GM19238 (cell line): Measurements from ENCODE around the gene LOXHD1.

Experiments used
- DNase-seq: peaks from one replicate; pipeline ENCODE4 v3.0.0; 2011; ENCODE audit warnings: low spot score; ENCODE audit not compliant: insufficient read length

LOXHD1 gene

DNA sequence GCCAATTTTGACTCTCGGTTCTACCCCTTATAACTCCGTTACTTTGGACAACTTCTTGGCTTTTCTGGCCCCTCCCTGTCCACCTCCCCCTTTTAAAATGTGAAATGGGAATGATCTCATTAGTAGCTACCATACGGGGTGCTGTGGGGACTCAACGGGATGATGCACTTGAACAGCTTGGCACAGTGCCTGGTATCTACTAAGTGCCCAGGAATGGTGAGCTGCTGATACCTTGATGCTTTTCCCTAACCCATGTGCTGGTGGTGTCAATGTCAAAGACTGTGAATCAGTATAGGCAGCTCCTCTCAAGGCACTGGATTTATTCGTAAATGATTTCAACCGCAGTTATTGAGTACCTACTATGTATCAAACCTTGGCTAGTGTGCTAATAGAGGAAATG, 204.2 kb downstream of the LOXHD1 start:
- DNase-seq: no peak

DNA sequence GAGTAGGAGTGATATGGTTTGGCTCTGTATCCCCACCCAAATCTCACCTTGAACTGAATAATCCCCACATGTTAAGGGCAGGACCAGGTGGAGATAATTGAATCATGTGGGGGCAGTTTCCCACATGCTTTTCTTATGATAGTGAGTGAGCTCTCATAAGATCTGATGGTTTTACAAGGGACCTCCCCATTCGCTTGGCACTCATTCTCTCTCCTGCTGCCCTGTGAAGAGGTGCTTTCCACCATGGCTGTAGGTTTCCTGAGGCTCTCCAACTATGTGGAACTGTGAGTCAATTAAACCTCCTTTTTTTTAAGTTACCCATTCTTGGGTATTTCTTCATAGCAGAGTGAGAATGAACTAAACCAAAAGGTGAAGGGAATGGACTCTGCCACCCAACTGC, 207.5 kb downstream of the LOXHD1 start:
- DNase-seq: no peak

- DNase-seq: no peak
These were observed 208.0 kb downstream of the LOXHD1 start for GRCh38 chr18:46449033-46449432.

DNA sequence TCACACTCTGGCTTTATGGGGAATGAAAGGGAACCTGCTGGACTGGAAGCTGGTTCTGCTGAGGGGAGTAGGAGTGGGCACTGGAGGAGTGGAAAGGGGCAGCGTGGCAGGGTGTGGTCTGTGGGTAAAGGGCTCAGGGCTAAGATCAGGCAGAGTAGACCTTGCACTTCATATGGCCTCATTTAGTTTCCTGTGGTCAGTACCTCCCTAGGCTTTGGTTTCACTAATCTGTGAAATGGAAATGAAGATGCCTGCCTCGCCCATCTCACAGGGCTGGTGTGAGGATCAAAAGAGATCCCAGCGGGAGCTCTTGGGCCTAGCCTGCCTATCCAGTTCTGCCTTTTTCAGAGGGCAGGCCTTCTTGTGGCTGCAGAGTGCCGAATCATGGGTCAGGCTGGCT, 208.7 kb downstream of the LOXHD1 start:
- no peak for DNase-seq

DNA sequence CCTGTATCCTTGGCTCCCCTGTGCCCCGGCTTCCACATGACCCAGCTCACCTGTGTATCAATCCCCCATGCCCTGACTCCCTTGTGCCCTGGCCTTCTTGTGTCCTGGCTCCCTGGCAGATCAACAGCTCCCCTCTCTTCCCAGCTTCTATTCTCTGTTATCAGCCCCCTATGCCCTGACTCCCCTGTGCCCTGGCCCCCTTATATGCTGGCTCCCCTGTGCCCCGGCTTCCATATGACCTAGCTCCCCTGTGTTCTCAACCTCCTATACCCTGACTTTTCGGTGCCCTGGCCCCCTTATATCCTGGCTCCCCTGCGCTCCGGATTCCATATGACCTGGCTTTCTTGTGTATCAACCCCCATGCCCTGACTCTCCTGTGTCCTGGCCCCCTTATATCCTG, 209.2 kb downstream of the LOXHD1 start:
- DNase-seq: no peak

DNA sequence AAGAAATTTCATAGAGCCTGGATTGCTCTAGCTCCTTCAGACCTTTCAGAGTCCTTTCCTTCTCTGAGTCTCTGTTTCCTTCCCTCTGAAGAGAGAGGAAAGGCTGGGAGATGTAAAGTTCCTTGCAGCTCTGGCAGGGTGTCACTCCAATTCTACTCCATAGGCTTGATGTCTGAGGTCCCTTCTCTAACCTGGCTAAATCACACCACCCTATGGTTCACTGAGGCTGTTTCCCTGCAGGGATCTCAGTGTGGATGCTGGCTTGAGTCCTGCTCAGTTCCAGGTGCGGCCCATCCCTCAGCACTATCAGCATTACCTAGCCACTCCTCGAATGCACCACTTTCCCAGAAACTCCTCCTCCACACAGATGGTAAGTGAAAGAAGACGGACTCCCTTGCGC, 209.7 kb downstream of the LOXHD1 start:
- DNase-seq: no peak

DNA sequence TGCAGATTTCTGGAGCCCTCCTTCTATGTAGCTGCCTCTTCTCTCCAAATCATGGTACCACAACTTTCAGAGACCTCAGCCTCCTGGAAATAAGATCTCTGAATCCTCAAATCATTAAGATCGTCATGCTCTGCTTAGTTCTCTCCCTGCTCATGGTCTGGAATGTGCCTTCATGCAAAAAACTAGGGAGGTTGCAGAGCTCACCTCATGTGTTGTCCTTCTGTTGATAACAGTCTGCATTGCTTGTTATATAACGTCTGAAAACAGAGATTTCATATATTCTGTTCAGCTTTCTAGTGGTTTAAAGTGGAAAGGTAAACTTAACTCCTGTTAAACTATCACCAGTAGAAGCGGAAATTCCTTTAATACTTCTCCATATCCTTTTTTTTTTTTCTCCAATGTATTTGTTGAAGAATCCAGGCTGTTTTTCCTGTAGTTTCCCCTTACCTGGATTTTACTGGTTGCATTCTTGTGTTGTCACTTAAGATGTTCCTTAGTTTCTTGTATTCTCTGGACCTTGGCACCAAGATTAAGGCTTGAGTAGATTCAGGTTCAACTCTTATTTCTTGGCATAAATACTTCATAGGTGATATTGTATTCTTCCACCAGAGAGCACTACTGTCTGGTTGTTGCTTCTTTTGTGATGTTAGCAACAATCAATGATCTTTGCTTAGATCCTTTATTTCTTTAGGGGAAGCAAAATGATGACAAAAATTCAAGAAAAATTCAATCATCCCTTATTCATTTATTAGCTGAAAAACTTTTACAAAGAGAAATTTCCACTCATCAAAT, 211.3 kb downstream of the LOXHD1 start:
- no peak for DNase-seq

DNA sequence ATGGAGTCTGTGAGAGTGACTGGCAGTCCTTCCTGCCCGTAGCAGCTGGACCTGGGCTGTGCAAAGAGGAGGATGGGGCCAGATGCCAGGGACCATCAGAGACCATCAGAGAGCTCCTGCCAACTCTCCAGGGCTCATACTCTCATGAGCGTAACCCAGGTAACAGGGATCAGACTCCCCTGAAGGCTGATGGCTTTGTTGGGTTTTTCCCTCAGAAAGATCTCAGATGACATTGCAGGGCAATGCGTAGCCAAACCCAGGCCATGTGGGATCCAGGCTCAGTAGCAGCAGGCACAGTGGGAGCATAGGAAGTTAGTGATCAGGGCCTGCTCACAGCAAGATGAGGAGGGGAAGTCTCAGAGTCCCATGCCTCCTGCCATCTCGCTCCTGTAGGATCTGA, 218.0 kb downstream of the LOXHD1 start:
- no peak for DNase-seq

DNA sequence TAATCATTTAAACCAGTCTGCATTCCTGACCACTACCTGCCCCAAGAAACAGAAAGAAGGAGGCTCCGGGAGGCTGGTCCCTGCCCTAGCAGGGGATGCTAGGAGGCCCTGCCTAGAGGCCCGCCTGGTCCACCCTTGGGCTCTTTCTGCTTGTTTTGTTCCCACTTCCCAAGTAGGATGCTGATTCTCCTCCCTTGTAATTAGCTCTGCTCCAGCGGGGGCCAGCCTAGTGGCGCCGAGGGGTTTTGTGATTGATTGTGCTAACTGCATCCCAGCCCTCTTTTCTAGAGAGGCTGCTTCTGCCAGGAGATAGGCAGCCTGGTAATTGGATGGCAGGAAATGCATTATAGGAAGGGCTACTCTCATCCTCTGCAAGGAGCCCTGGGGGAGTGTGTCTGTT, 220.0 kb downstream of the LOXHD1 start:
- DNase-seq: no peak

DNA sequence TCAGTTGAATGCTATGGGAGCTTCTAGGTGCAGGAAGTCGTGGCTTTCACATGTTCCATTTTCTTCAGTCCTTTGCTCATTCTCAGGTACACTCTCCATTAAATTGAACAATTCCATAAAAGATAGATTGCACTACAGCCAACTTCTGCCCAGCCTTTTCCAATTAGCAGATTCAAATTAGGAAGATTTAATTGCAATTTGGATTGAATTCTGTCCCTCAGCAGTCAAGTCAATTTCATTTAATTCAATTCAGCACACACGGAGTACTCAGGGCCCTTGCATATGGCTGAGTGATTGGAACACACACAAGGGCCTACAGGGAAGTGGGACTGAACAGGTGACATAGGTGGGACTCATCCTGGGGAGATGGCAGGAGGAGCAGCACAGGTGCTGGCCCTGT, 220.4 kb downstream of the LOXHD1 start:
- no peak for DNase-seq

DNA sequence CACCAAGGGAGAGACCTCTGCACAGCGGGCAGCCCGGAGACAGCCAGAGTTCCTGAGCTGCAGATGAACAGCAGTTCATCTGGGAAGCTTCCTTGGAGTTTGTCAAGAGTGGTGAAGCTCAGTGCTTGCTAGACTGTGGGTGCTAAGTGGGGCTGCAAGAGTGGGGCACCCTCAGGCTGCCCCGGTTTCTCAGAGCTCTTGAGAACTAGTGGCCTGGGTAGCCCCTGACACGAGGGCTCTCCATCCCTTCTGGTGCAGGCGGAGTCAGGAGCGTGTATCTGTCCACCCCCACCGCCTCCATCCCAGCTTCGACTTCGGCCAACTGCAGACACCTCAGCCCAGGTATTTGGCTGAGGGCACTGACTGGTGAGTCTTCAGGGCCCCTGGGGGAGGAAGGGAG, 222.0 kb downstream of the LOXHD1 start:
- DNase-seq: no peak

GRCh38 chr18:46434629-46435028, 222.4 kb downstream of the LOXHD1 start:
- DNase-seq: no peak

GRCh38 chr18:46433121-46433826, 223.7 kb downstream of the LOXHD1 start:
- no peak for DNase-seq

DNA sequence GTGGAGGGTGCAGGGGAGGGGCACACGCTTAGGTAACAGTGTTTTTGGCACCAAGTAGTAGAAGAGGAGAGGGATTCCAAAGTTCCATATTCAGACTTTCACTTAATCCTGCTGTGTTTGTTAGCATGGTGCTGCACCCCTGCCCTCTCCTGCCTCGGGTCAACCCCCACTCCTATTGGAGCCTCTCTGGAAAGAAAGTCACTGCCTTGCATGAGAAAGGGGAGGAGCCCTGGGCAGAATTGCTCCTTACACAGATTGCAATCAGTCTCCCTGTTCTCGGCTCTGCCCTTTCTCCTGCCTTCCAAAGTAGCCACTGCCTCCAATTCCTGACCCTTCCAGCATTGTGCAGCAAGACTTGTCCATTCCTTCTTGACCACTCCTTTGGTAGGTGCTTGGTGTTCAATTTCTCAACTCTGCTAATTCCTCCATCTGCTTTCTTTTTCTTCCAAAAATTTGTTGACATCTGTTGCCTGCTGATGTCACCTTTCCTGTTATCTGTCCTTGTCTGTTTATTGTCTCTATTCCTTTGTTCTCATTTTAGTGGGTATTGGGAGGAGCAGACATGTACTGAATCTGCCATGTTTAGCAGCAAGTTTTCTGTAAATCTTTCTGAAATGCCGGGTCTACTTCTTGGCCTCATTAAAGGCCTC, 225.4 kb downstream of the LOXHD1 start:
- no peak for DNase-seq

DNA sequence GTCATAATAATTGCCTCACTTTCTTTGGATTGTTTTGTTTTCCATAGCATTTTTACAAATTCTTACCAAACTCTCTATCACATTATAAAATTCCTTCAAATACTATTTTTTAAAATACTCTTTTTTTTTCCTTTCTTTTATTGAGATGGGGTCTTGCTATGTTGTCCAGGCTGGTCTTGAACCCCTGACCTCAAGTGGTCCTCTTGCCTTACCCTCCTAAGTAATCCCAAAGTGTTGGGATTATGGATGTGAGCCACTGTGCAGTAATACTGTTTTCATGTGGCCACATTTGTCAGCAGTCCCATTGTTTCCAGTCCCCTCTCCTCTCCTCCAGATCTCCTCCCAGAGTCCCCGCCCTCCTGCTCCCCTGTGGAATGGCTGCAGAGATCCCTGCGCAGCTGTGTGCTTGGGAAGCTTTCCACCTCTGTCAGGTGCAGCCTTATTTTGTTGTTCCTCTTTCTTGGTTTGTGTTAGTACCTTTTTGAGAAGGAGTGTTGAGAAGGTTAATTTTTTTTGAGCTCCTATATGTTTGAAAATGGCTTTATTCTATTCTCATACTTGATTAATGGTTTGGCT, 227.3 kb downstream of the LOXHD1 start:
- DNase-seq: no peak

- no peak for DNase-seq
These were observed 227.9 kb downstream of the LOXHD1 start for GRCh38 chr18:46429130-46429529.

DNA sequence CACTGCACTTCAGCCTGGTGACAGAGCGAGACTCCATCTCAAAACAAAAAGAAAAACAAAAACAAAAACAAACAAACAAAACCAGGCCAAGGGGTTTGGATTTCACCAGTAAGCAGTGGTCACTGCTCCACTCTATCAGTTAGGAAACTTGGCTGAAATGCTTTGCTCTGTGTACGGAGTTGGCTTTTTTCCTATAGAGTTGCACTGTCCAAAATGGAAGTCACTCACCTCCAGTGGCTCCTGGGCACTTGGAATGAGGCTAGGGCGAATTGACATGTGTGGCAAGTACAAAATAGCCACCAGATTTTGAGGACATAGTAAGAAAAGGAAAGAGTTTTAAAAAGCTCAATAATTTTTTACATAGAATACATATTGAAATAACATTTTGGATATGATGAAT, 228.7 kb downstream of the LOXHD1 start:
- no peak for DNase-seq

DNA sequence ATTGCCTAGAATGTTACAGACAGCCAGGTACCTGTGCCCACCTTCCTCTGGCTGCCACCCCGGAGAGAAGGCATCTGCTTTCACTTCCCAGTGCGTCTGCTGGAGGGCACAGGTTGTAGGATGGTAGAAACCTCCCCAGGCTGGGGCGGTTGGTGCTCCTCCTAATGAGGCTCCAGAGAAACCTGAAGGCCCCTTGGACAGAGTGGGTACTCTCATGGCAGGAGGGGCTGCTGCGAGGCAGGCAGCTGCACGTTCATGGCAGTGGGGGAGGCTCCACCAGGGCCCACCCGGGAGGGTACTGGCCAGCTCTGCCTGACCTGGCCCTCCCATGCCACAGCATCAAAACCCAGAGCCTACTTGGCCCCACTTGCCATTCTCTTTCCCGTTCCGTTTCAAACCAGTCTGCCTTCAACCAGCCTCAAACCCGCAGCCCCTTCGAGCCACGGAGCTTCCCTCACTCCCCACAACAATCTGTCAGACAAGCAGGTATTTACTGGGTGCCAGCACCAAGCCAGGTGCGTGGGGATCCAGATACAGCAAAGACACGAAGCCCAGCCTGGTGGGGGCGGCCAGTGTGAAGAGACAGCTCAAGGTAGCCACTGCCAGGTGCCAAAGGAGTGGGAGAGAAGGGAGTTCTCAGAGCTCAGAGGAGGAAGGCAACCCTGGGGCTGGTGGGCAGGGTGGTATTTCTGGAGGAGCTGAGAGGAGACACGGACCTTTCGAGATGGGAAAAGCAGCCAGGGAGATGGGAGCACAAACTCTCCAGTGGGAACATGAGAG, 229.6 kb downstream of the LOXHD1 start:
- no peak for DNase-seq
